Cardiac fibroblast (primary cell): ENCODE measurements around the gene TBCCD1.
"Not testable (repeated sequence)": the region's sequence is repeated elsewhere in the genome, so short reads cannot be mapped to it uniquely, and the experiment has no call there.

Experiments used
- DNase-seq, 2 donors: peaks; one replicate each; pipeline versions ENCODE4 v3.0.0 to v3.0.0-alpha.2; 2010; ENCODE audit warnings: low read depth in 2 of 2
- H3K4me3 ChIP-seq, 2 donors: replicated peaks in 1 of 2; 1 replicate in 1 of 2; 2 replicates in 1 of 2; pipeline ENCODE4 v1.5.1; 2011; ENCODE audit warnings: low read depth in 2 of 2, low read length in 2 of 2, mild to moderate bottlenecking in 2 of 2, moderate library complexity in 1 of 2
- CTCF ChIP-seq: IDR thresholded peaks from one replicate; pipeline ENCODE4 v1.5.1; 2011; ENCODE audit warnings: low read depth, mild to moderate bottlenecking, low read length, inconsistent platforms

TBCCD1 gene

DNA sequence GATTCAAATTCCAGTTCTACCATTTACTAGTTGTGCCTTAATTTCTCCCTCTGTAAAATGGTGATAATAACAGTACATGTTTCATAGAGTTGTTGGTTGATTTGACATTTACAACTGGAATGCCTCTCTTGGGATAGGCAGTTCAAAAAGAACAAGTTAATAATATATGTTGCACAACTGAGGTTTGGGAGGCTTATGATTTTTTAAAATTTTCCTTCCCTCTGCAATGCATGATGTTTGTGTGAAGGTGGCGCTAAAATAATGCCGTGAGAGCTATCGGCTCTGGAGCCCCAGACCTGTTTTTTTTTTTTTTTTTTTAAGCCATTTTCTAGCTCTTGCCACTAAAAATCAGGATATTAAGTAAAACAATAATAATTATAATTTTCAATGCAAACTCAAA, 22.0 kb upstream of the TBCCD1 start:
- no peak overlapping the region for H3K4me3 ChIP-seq

DNA sequence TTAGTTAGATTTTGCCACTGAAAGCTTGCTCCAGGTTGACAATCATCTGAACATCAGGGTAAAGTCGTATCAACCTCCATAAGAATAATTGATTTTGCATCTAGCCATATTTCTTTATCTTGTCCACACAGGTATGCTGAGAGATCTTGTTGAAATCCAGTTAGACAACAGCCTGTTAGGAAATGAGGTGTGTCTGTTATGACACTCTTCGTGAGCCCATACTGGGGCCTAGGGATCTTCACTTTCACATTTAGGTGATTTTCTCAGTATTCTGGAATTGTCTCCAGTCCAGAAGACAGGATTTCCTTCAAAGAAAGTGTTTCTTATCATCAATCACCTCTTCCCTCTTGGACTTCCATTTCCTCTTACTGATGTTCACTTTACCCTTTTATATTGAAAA, 21.5 kb upstream of the TBCCD1 start:
- TF ChIP-seq CTCF = no peak
- DNase-seq = peak in 1 of 2 donors; percentile 25
- no peak overlapping the region for H3K4me3 ChIP-seq

More for the DNA sequence above, 22.0 kb upstream of the TBCCD1 start:
- peak; percentile 63 to 65 for DNase-seq
- peak; percentile 34 for TF ChIP-seq CTCF

- H3K4me3 ChIP-seq = no peak overlapping the region
- DNase-seq = no peak
- TF ChIP-seq CTCF = no peak
These were observed 20.0 kb upstream of the TBCCD1 start for GRCh38 chr3:186587183-186587582.

GRCh38 chr3:186586245-186586644, 19.1 kb upstream of the TBCCD1 start:
- not testable (repeated sequence) for DNase-seq, H3K4me3 ChIP-seq

- TF ChIP-seq CTCF = no peak
- DNase-seq = peak in 1 of 2 donors; percentile 53
- no peak overlapping the region for H3K4me3 ChIP-seq
These were observed 16.7 kb upstream of the TBCCD1 start for GRCh38 chr3:186583831-186584230.

DNA sequence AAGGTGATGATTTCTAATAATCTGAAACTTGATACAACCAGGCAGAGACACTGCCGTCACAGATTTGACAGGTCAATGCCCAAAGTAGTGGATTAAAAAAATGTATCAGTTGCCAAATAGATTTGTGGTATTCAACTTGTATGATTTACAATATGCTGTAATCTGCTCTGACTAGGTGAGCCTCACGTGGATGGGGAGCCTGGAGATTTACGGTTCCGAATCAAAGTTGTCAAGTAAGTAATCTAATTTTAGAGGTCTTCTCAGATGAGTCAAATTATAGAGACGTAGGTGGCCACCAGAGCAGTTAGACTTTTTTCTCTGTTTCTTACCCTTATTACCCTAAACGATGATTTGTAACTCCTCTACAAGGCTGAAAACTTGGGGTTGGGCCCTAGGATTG, 15.4 kb upstream of the TBCCD1 start:
- H3K4me3 ChIP-seq = no peak overlapping the region
- no peak for DNase-seq
- no peak for TF ChIP-seq CTCF

- no peak for DNase-seq
- no peak overlapping the region for H3K4me3 ChIP-seq
- no peak for TF ChIP-seq CTCF
These were observed 13.6 kb upstream of the TBCCD1 start for GRCh38 chr3:186580785-186581184.

- H3K4me3 ChIP-seq = no peak overlapping the region
- no peak for TF ChIP-seq CTCF
- DNase-seq = no peak
These were observed 10.4 kb upstream of the TBCCD1 start for GRCh38 chr3:186577521-186577920.
